Left lung (tissue), 10 donors: ENCODE data around the gene ABHD5. TPM values are rescaled to one million over a fixed set of nuclear protein-coding genes. Genes with fewer than 3 reads are reported as not detected.
"Not testable (repeated sequence)": the region's sequence is repeated elsewhere in the genome, so short reads cannot be mapped to it uniquely, and the experiment has no call there.

Experiments used
- ATAC-seq: fragments of 200-7000 bp; cut with Tn5 transposase; one replicate; pipeline ENCODE4 v1.9.1; 2020; ENCODE audit warnings: moderate library complexity
- DNase-seq, 4 donors: peaks; one replicate each; pipeline ENCODE4 v3.0.0-alpha.2; 2013 to 2020
- H3K27ac ChIP-seq, 2 donors: fragments of 200-600 bp; sonication (generic) in 1 of 2; one replicate each; pipeline versions ENCODE4 v1.5.0 to v1.8.0; 2020 to 2021
- H3K27me3 ChIP-seq, 2 donors: fragments of 200-600 bp; sonication (generic) in 1 of 2; one replicate each; pipeline versions ENCODE4 v1.5.0 to v1.8.0; 2020 to 2021
- H3K36me3 ChIP-seq, 2 donors: fragments of 200-600 bp; sonication (generic) in 1 of 2; one replicate each; pipeline versions ENCODE4 v1.5.0 to v1.8.0; 2020 to 2021
- H3K4me1 ChIP-seq, 2 donors: fragments of 200-600 bp; one replicate each; pipeline ENCODE4 v1.8.0; 2021
- H3K4me3 ChIP-seq, 2 donors: fragments of 200-600 bp; sonication (generic) in 1 of 2; one replicate each; pipeline versions ENCODE4 v1.5.0 to v1.8.0; 2020 to 2021; ENCODE audit warnings: mild to moderate bottlenecking in 1 of 2
- H3K9me3 ChIP-seq, 2 donors: fragments of 200-600 bp; sonication (generic) in 1 of 2; one replicate each; pipeline versions ENCODE4 v1.5.0 to v1.8.0; 2020 to 2021
- CTCF ChIP-seq, 2 donors: fragments of 200-600 bp; sonication (generic) in 1 of 2; IDR thresholded peaks; one replicate each; pipeline versions ENCODE4 v1.5.0 to v1.8.0; 2021; ENCODE audit warnings: antibody characterized with exemption in 2 of 2
- intact Hi-C, 2 donors: fragments of 100-400 bp; cut with DNase I; formaldehyde crosslinking; loops; one replicate each; pipeline versions ENCODE4 v1.11.2 to v1.14.2; 2022
- polyA plus RNA-seq, 6 donors: library from polyadenylated mRNA; unstranded; fragments of 120-200 nt; gene quantifications; one replicate each; pipeline ENCODE4 v1.2.1, GENCODE V29; 2013; ENCODE audit not compliant: insufficient read length in 6 of 6
- total RNA-seq, 2 donors: library from RNA; stranded (reverse); fragmentation: NEBNext Ultra II Directional; extraction: Animal tissue kit (Norgen Biotek cat#: 25700); gene quantifications; one replicate each; pipeline ENCODE4 v1.2.1, GENCODE V29; 2021
- donor health status: DM: no; HTN: yes; CAD: no.
- donor health status: DM: no; HTN: no; CAD: no.

ABHD5 gene
- total and polyA plus RNA-seq, 8 donors = 14.2 to 41.0 (median 17.2) TPM

GRCh38 chr3:43659250-43659880 lies 31.4 kb upstream of the ABHD5 start:
- no peaks in the 10 kb centered on the region for H3K4me1 ChIP-seq

GRCh38 chr3:43661376-43661775 lies 29.4 kb upstream of the ABHD5 start:
- DNase-seq, H3K4me3 ChIP-seq, intact Hi-C loops, H3K4me1 ChIP-seq, H3K9me3 ChIP-seq, H3K27me3 ChIP-seq, H3K36me3 ChIP-seq, H3K27ac ChIP-seq, ATAC-seq: not testable (repeated sequence)

More at GRCh38 chr3:43659250-43659880, 31.4 kb upstream of the ABHD5 start:
- ATAC-seq (no peak), DNase-seq (no peak)
- TF ChIP-seq CTCF (IDR thresholded peaks at IDR 0.05) = no peak
- Histone ChIP-seq H3K27ac (no peak overlapping the region), H3K9me3 (peaks cover 0 to 4% of the 10 kb centered on the region in 2 donors), H3K27me3 (no peaks in the 10 kb centered on the region), H3K36me3 (no peaks in the 10 kb centered on the region), H3K4me3 (no peak overlapping the region)
- intact Hi-C loops = no loop called here

- H3K4me1 ChIP-seq, intact Hi-C loops, H3K27me3 ChIP-seq, H3K9me3 ChIP-seq, ATAC-seq, H3K27ac ChIP-seq, H3K36me3 ChIP-seq, DNase-seq, H3K4me3 ChIP-seq: not testable (repeated sequence)
Measured at GRCh38 chr3:43665011-43665410, 25.7 kb upstream of the ABHD5 start.

GRCh38 chr3:43670635-43671522 lies 19.9 kb upstream of the ABHD5 start:
- no peak for TF ChIP-seq CTCF (IDR thresholded peaks at IDR 0.05)
- Histone ChIP-seq H3K9me3 (no peaks in the 10 kb centered on the region), H3K36me3 (no peaks in the 10 kb centered on the region), H3K27me3 (no peaks in the 10 kb centered on the region), H3K4me1 (no peaks in the 10 kb centered on the region), H3K4me3 (no peak overlapping the region), H3K27ac (no peak overlapping the region)
- intact Hi-C loops = no loop called here
- ATAC-seq (no peak), DNase-seq (no peak)

- DNase-seq (no peak), ATAC-seq (no peak)
- H3K27me3 ChIP-seq = no peaks in the 10 kb centered on the region
- H3K9me3 ChIP-seq = peaks cover 0 to 5% of the 10 kb centered on the region in 2 donors
- H3K4me1 ChIP-seq = no peaks in the 10 kb centered on the region
- TF ChIP-seq CTCF (IDR thresholded peaks at IDR 0.05) = no peak
- H3K4me3 ChIP-seq = no peak overlapping the region
- no peaks in the 10 kb centered on the region for H3K36me3 ChIP-seq
- no peak overlapping the region for H3K27ac ChIP-seq
- intact Hi-C loops = no loop called here
Measured at GRCh38 chr3:43674345-43675085, 16.2 kb upstream of the ABHD5 start.

- no peaks in the 10 kb centered on the region for H3K27me3 ChIP-seq
- TF ChIP-seq CTCF (IDR thresholded peaks at IDR 0.05) = no peak
Measured at GRCh38 chr3:43675593-43675992, 15.1 kb upstream of the ABHD5 start.

More at GRCh38 chr3:43675593-43675992, 15.1 kb upstream of the ABHD5 start:
- Histone ChIP-seq H3K9me3 (peaks cover 0 to 5% of the 10 kb centered on the region in 2 donors), H3K36me3 (no peaks in the 10 kb centered on the region), H3K27ac (no peak overlapping the region), H3K4me3 (no peak overlapping the region), H3K4me1 (no peaks in the 10 kb centered on the region)
- ATAC-seq (no peak), DNase-seq (no peak)
- intact Hi-C loops = no loop called here
